H9 (cell line): ENCODE data around the gene CHMP2A. TPM values are rescaled to one million over a fixed set of nuclear protein-coding genes. Genes with fewer than 3 reads are reported as not detected.

ENCODE experiments used
- DNase-seq: peaks from one replicate; pipeline ENCODE4 v3.0.0-alpha.2; 2017
- H2AFZ ChIP-seq: one replicate; pipeline ENCODE4 v1.6.1; 2013; ENCODE audit warnings: mild to moderate bottlenecking, low read length, control low read depth, moderate library complexity
- H2AK5ac ChIP-seq: 2 replicates; pipeline ENCODE4 v1.6.1; 2013; ENCODE audit warnings: low read length, control low read depth, mixed read lengths; ENCODE audit not compliant: insufficient read length
- H2BK120ac ChIP-seq: one replicate; pipeline ENCODE4 v1.6.1; 2013; ENCODE audit warnings: low read depth, mild to moderate bottlenecking, low read length, control low read depth, inconsistent platforms; ENCODE audit not compliant: poor library complexity, severe bottlenecking
- H2BK12ac ChIP-seq: 2 replicates; pipeline ENCODE4 v1.6.1; 2013; ENCODE audit warnings: low read length, control low read depth, mixed read lengths, low read depth; ENCODE audit not compliant: insufficient read length
- H2BK15ac ChIP-seq: 2 replicates; pipeline ENCODE4 v1.6.1; 2013; ENCODE audit warnings: low read depth, low read length, control low read depth
- H2BK20ac ChIP-seq: one replicate; pipeline ENCODE4 v1.6.1; 2013; ENCODE audit warnings: low read depth, mild to moderate bottlenecking, low read length, control low read depth, inconsistent platforms; ENCODE audit not compliant: poor library complexity, severe bottlenecking
- H2BK5ac ChIP-seq: 2 replicates; pipeline ENCODE4 v1.6.1; 2013; ENCODE audit warnings: low read length, control low read depth, mixed read lengths; ENCODE audit not compliant: insufficient read length
- H3K14ac ChIP-seq: 2 replicates; pipeline ENCODE4 v1.6.1; 2013; ENCODE audit warnings: low read length, control low read depth; ENCODE audit not compliant: insufficient read depth
- H3K18ac ChIP-seq: 2 replicates; pipeline ENCODE4 v1.6.1; 2013; ENCODE audit warnings: low read depth, mild to moderate bottlenecking, mixed read lengths, low read length, control low read depth; ENCODE audit not compliant: insufficient read length
- H3K23ac ChIP-seq: 2 replicates; pipeline ENCODE4 v1.6.1; 2013; ENCODE audit warnings: low read length, control low read depth, mixed read lengths, low read depth; ENCODE audit not compliant: insufficient read length
- H3K23me2 ChIP-seq: 2 replicates; pipeline ENCODE4 v1.6.1; 2013; ENCODE audit warnings: low read depth, mild to moderate bottlenecking, mixed read lengths, low read length, control low read depth; ENCODE audit not compliant: insufficient read length, poor library complexity, severe bottlenecking
- H3K27ac ChIP-seq: 2 replicates; pipeline ENCODE4 v1.5.1; 2013; ENCODE audit warnings: low read length, control low read depth, mixed read lengths, low read depth; ENCODE audit not compliant: insufficient read length
- H3K27me3 ChIP-seq: 2 replicates; pipeline ENCODE4 v1.6.1; 2013; ENCODE audit warnings: low read length, control low read depth, inconsistent platforms; ENCODE audit not compliant: insufficient read depth
- H3K4ac ChIP-seq: 2 replicates; pipeline ENCODE4 v1.6.1; 2013; ENCODE audit warnings: low read depth, mild to moderate bottlenecking, control low read depth, inconsistent platforms, low read length, moderate library complexity
- H3K4me1 ChIP-seq: 2 replicates; pipeline ENCODE4 v1.6.1; 2013; ENCODE audit warnings: low read length, control low read depth, inconsistent platforms; ENCODE audit not compliant: insufficient read depth
- H3K4me2 ChIP-seq: 2 replicates; pipeline ENCODE4 v1.6.1; 2013; ENCODE audit warnings: low read length, control low read depth, mixed read lengths; ENCODE audit not compliant: insufficient read length, insufficient read depth
- H3K56ac ChIP-seq: 2 replicates; pipeline ENCODE4 v1.6.1; 2013; ENCODE audit warnings: low read depth, mild to moderate bottlenecking, mixed read lengths, low read length, control low read depth; ENCODE audit not compliant: insufficient read length
- H3K79me1 ChIP-seq: 2 replicates; pipeline ENCODE4 v1.6.1; 2013; ENCODE audit warnings: low read depth, mild to moderate bottlenecking, moderate library complexity, low read length, control low read depth, inconsistent platforms; ENCODE audit not compliant: insufficient read depth, poor library complexity, severe bottlenecking
- H3K79me2 ChIP-seq: 2 replicates; pipeline ENCODE4 v1.6.1; 2013; ENCODE audit warnings: low read length, control low read depth, inconsistent platforms; ENCODE audit not compliant: insufficient read depth
- H3K9ac ChIP-seq: 2 replicates; pipeline ENCODE4 v1.6.1; 2013; ENCODE audit warnings: low read length, control low read depth, mixed read lengths; ENCODE audit not compliant: insufficient read length; ENCODE audit errors: extremely low read depth
- H3K9me3 ChIP-seq: one replicate; pipeline ENCODE4 v1.6.1; 2013; ENCODE audit warnings: low read depth, low read length, inconsistent platforms; ENCODE audit not compliant: control insufficient read depth
- H3T11ph ChIP-seq: one replicate; pipeline ENCODE4 v1.6.1; 2013; ENCODE audit warnings: mild to moderate bottlenecking, low read length, control low read depth, inconsistent platforms
- H4K20me1 ChIP-seq: one replicate; pipeline ENCODE4 v1.6.1; 2013; ENCODE audit not compliant: control insufficient read depth, insufficient read length, insufficient read depth
- H4K5ac ChIP-seq: 2 replicates; pipeline ENCODE4 v1.6.1; 2013; ENCODE audit warnings: low read depth, mild to moderate bottlenecking, mixed read lengths, low read length, control low read depth; ENCODE audit not compliant: insufficient read length
- H4K8ac ChIP-seq: replicated peaks from 2 replicates; pipeline ENCODE4 v1.6.1; 2013; ENCODE audit warnings: low read length, control low read depth, mixed read lengths, low read depth; ENCODE audit not compliant: insufficient read length
- H4K91ac ChIP-seq: 2 replicates; pipeline ENCODE4 v1.6.1; 2013; ENCODE audit warnings: low read depth, mild to moderate bottlenecking, moderate library complexity, mixed read lengths, low read length, control low read depth; ENCODE audit not compliant: insufficient read length
- H3K27ac Mint-ChIP-seq, 3 experiments: 2 replicates in 2 of 3; 3 replicates in 1 of 3; pipeline ENCODE4 v1.8.0; 2020 to 2021; ENCODE audit warnings: mixed read lengths in 3 of 3, mild to moderate bottlenecking in 1 of 3, moderate library complexity in 1 of 3
- H3K27me3 Mint-ChIP-seq: 2 replicates; pipeline ENCODE4 v1.8.0; 2021; ENCODE audit warnings: low read depth, mild to moderate bottlenecking, moderate library complexity, mixed read lengths
- H3K36me3 Mint-ChIP-seq, 3 experiments: 2 replicates in 2 of 3; 3 replicates in 1 of 3; pipeline ENCODE4 v1.8.0; 2020 to 2021; ENCODE audit warnings: low read depth in 3 of 3, mixed read lengths in 3 of 3; ENCODE audit not compliant: insufficient read depth in 1 of 3
- H3K4me1 Mint-ChIP-seq, 2 experiments: 2 replicates each; pipeline ENCODE4 v1.8.0; 2020; ENCODE audit warnings: mixed read lengths in 2 of 2
- H3K4me3 Mint-ChIP-seq, 2 experiments: 2 replicates in 1 of 2; 3 replicates in 1 of 2; pipeline ENCODE4 v1.8.0; 2020 to 2021; ENCODE audit warnings: mild to moderate bottlenecking in 2 of 2, mixed read lengths in 2 of 2, moderate library complexity in 1 of 2
- H3K9me3 Mint-ChIP-seq, 2 experiments: 2 replicates in 1 of 2; 3 replicates in 1 of 2; pipeline ENCODE4 v1.8.0; 2020; ENCODE audit warnings: mild to moderate bottlenecking in 2 of 2, mixed read lengths in 2 of 2, moderate library complexity in 1 of 2
- CTCF ChIP-seq: fragments of 200-600 bp; sonication (generic); conservative IDR thresholded peaks from 3 replicates; pipeline ENCODE4 v1.8.0; 2021; ENCODE audit warnings: antibody characterized with exemption, mild to moderate bottlenecking
- WGBS: extraction: QIAGEN DNeasy Blood & Tissue Kit; methylation state at CpG from one replicate; pipeline ENCODE4 v1.1.7; 2013; ENCODE audit warnings: missing lambda C conversion rate, low lambda C conversion rate, mixed read lengths; ENCODE audit not compliant: insufficient read length; ENCODE audit errors: extremely low coverage; 5-methylcytosine and 5-hydroxymethylcytosine counted together
- total RNA-seq: library from RNA; stranded (reverse); gene quantifications from 2 replicates; pipeline ENCODE4 v1.2.1, GENCODE V29; 2021

CHMP2A gene
- total RNA-seq, 1 experiment from 2014 or later: 109 TPM

GRCh38 chr19:58560007-58560887 is 5.3 kb upstream of the CHMP2A start:
- no CpG with 5 or more reads among the region's 8 CpGs for WGBS
- H2AK5ac ChIP-seq: no peak overlapping the region
- H4K91ac ChIP-seq: no peak overlapping the region
- no peak overlapping the region for H2BK12ac ChIP-seq
- H3K18ac ChIP-seq: peak overlapping the region; percentile 2
- H3K4me2 ChIP-seq: peak overlapping the region; percentile 67
- no peak overlapping the region for H3K27ac ChIP-seq
- peaks cover 1% of the 10 kb centered on the region; the same call in 1 of the 2 replicates for H3K27me3 Mint-ChIP-seq
- TF ChIP-seq CTCF: no peak
- H3K23ac ChIP-seq: no peak overlapping the region
- no peaks in the 10 kb centered on the region for H3K9me3 ChIP-seq
- no peaks in the 10 kb centered on the region for H3K4me1 ChIP-seq
- peak overlapping the region; percentile 1 for H4K5ac ChIP-seq
- peak overlapping the region; percentile 96 for H3K4me3 Mint-ChIP-seq
- H3K36me3 Mint-ChIP-seq: peaks cover 16 to 39% (median 26%) of the 10 kb centered on the region in 3 experiments; a peak in 6 of 7 replicates
- H3K9me3 Mint-ChIP-seq: no peaks in the 10 kb centered on the region; a peak in 1 of 5 replicates
- no peak overlapping the region for H2AFZ ChIP-seq
- peak overlapping the region; percentile 85; the same call in 1 of the 2 replicates for H3K14ac ChIP-seq
- H2BK5ac ChIP-seq: no peak overlapping the region
- peaks cover 4% of the 10 kb centered on the region for H3K23me2 ChIP-seq
- H3K79me2 ChIP-seq: peaks cover 8% of the 10 kb centered on the region; the same call in 1 of the 2 replicates
- H3K9ac ChIP-seq: peak overlapping the region; percentile 58
- H3K56ac ChIP-seq: no peak overlapping the region
- no peak overlapping the region for H2BK15ac ChIP-seq
- no peak for DNase-seq
- no peak overlapping the region for H3T11ph ChIP-seq
- H4K8ac ChIP-seq: no peak overlapping the region
- H3K4me1 Mint-ChIP-seq: peaks cover 12 to 31% of the 10 kb centered on the region in 2 experiments
- no peaks in the 10 kb centered on the region for H3K27me3 ChIP-seq
- H4K20me1 ChIP-seq: no peaks in the 10 kb centered on the region
- H3K4ac ChIP-seq: no peak overlapping the region
- no peak overlapping the region for H2BK120ac ChIP-seq
- H3K27ac Mint-ChIP-seq: peak overlapping the region; percentile 51 to 100 (median 100); a peak in 4 of 7 replicates
- H3K79me1 ChIP-seq: no peaks in the 10 kb centered on the region
- no peak overlapping the region for H2BK20ac ChIP-seq
